Liver (tissue), 3 donors: ENCODE results near the gene KRT6B.

Experiments
- EGR1 ChIP-seq, 2 donors: IDR thresholded peaks; 2 replicates each; pipeline ENCODE4 v1.6.1; 2016 to 2018; ENCODE audit warnings: antibody characterized with exemption in 2 of 2, low read depth in 2 of 2
- FOXA2 ChIP-seq: IDR thresholded peaks from 2 replicates; pipeline ENCODE4 v1.6.1; 2016; ENCODE audit warnings: antibody characterized with exemption
- HNF4A ChIP-seq, 2 donors: conservative IDR thresholded peaks; 2 replicates each; pipeline ENCODE4 v1.6.1; 2016; ENCODE audit warnings: antibody characterized with exemption in 2 of 2, mild to moderate bottlenecking in 2 of 2
- JUND ChIP-seq, 2 donors: IDR thresholded peaks; 2 replicates each; pipeline ENCODE4 v1.6.1; 2016; ENCODE audit warnings: antibody characterized with exemption in 2 of 2
- NR2F2 ChIP-seq: IDR thresholded peaks from 2 replicates; pipeline ENCODE4 v1.6.1; 2016; ENCODE audit warnings: antibody characterized with exemption
- RAD21 ChIP-seq, 2 donors: IDR thresholded peaks; 2 replicates each; pipeline ENCODE4 v1.6.1; 2016; ENCODE audit warnings: antibody characterized with exemption in 2 of 2, mild to moderate bottlenecking in 2 of 2
- SP1 ChIP-seq: IDR thresholded peaks from 2 replicates; pipeline ENCODE4 v1.6.1; 2018; ENCODE audit warnings: antibody characterized with exemption, mild to moderate bottlenecking
- TAF1 ChIP-seq: conservative IDR thresholded peaks from 2 replicates; pipeline ENCODE4 v1.6.1; 2016; ENCODE audit warnings: antibody characterized with exemption, mild to moderate bottlenecking
- YY1 ChIP-seq: IDR thresholded peaks from 2 replicates; pipeline ENCODE4 v1.6.1; 2016; ENCODE audit warnings: antibody characterized with exemption, mild to moderate bottlenecking
- TF ChIP-seq, protein P1 (sequence below): IDR thresholded peaks from 2 replicates; pipeline ENCODE4 v1.6.1; 2016; ENCODE audit warnings: antibody characterized with exemption
- TF ChIP-seq, protein P2 (sequence below): fragments of 150-350 bp; IDR thresholded peaks from 2 replicates; pipeline ENCODE4 v1.5.1; 2017; ENCODE audit warnings: improper control_type of control experiment, low read depth, low read length; ENCODE audit not compliant: missing input control
- TF ChIP-seq, protein P3 (sequence below): IDR thresholded peaks from 2 replicates; pipeline ENCODE4 v1.6.1; 2016; ENCODE audit warnings: antibody characterized with exemption
- TF ChIP-seq, protein P4 (sequence below): IDR thresholded peaks from 2 replicates; pipeline ENCODE4 v1.6.1; 2016; ENCODE audit warnings: antibody characterized with exemption, mild to moderate bottlenecking
- TF ChIP-seq, protein P5 (sequence below): IDR thresholded peaks from 2 replicates; pipeline ENCODE4 v1.6.1; 2016; ENCODE audit warnings: antibody characterized with exemption
- donor health status: healthy.
- donor health status: healthy.

DNA sequence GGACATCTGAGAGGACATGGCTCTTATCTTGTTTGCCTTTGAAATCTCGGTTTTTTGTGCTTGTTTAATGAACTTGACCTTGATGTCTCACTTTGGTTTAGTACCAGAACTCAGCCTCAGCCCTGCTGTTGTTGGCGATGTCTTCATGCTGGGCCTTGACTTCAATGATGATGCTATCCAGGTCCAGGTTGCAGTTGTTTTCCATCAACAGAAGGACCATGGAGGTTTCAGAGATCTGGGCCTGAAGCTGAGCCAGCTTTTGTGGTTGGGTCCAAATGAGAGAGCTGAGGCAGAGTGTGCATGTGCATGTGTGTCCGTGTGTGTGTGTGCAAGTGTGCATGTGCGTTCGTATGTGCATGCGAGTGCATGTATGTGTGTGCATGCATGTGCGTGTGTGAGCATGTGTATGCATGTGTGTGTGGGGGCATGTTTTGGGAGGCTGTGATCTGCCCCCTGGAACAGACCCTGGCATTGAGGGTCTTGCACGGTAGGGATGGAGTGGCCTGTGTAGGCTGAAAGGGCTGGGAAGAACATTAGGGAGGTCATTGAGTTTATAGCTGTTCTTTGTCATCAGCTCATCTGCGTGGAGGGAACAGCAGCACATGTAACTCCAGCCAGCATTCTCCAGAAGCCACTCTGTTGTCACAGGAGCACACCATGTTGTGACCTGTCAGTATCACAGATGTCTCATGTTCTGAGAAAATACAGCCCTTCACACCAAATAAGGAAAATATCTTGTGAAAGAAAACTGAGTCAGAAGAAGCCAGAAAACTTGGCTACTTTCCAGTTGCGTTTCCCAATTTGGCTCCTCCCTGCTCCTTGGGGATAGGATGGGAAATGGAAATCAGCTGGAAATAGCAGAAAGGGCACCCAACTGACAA is 35.8 kb downstream of the KRT6B start:
- TF ChIP-seq, protein P1, sequence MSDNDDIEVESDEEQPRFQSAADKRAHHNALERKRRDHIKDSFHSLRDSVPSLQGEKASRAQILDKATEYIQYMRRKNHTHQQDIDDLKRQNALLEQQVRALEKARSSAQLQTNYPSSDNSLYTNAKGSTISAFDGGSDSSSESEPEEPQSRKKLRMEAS, result no peak
- TF ChIP-seq, protein P2, sequence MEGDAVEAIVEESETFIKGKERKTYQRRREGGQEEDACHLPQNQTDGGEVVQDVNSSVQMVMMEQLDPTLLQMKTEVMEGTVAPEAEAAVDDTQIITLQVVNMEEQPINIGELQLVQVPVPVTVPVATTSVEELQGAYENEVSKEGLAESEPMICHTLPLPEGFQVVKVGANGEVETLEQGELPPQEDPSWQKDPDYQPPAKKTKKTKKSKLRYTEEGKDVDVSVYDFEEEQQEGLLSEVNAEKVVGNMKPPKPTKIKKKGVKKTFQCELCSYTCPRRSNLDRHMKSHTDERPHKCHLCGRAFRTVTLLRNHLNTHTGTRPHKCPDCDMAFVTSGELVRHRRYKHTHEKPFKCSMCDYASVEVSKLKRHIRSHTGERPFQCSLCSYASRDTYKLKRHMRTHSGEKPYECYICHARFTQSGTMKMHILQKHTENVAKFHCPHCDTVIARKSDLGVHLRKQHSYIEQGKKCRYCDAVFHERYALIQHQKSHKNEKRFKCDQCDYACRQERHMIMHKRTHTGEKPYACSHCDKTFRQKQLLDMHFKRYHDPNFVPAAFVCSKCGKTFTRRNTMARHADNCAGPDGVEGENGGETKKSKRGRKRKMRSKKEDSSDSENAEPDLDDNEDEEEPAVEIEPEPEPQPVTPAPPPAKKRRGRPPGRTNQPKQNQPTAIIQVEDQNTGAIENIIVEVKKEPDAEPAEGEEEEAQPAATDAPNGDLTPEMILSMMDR, result no peak
- TF ChIP-seq, protein P3, sequence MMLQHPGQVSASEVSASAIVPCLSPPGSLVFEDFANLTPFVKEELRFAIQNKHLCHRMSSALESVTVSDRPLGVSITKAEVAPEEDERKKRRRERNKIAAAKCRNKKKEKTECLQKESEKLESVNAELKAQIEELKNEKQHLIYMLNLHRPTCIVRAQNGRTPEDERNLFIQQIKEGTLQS, result no peak
- TF ChIP-seq TAF1 (no peak), JUND (IDR thresholded peaks at IDR 0.05) (no peak), YY1 (no peak), SP1 (no peak), EGR1 (IDR thresholded peaks at IDR 0.05; ENCODE audit: low read depth in 2 of 2) (no peak), NR2F2 (peak; percentile 51), FOXA2 (no peak), RAD21 (IDR thresholded peaks at IDR 0.05) (no peak), HNF4A (conservative IDR thresholded peaks at IDR 0.05) (no peak)
- TF ChIP-seq, protein P4, sequence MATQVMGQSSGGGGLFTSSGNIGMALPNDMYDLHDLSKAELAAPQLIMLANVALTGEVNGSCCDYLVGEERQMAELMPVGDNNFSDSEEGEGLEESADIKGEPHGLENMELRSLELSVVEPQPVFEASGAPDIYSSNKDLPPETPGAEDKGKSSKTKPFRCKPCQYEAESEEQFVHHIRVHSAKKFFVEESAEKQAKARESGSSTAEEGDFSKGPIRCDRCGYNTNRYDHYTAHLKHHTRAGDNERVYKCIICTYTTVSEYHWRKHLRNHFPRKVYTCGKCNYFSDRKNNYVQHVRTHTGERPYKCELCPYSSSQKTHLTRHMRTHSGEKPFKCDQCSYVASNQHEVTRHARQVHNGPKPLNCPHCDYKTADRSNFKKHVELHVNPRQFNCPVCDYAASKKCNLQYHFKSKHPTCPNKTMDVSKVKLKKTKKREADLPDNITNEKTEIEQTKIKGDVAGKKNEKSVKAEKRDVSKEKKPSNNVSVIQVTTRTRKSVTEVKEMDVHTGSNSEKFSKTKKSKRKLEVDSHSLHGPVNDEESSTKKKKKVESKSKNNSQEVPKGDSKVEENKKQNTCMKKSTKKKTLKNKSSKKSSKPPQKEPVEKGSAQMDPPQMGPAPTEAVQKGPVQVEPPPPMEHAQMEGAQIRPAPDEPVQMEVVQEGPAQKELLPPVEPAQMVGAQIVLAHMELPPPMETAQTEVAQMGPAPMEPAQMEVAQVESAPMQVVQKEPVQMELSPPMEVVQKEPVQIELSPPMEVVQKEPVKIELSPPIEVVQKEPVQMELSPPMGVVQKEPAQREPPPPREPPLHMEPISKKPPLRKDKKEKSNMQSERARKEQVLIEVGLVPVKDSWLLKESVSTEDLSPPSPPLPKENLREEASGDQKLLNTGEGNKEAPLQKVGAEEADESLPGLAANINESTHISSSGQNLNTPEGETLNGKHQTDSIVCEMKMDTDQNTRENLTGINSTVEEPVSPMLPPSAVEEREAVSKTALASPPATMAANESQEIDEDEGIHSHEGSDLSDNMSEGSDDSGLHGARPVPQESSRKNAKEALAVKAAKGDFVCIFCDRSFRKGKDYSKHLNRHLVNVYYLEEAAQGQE, result no peak
- TF ChIP-seq, protein P5, sequence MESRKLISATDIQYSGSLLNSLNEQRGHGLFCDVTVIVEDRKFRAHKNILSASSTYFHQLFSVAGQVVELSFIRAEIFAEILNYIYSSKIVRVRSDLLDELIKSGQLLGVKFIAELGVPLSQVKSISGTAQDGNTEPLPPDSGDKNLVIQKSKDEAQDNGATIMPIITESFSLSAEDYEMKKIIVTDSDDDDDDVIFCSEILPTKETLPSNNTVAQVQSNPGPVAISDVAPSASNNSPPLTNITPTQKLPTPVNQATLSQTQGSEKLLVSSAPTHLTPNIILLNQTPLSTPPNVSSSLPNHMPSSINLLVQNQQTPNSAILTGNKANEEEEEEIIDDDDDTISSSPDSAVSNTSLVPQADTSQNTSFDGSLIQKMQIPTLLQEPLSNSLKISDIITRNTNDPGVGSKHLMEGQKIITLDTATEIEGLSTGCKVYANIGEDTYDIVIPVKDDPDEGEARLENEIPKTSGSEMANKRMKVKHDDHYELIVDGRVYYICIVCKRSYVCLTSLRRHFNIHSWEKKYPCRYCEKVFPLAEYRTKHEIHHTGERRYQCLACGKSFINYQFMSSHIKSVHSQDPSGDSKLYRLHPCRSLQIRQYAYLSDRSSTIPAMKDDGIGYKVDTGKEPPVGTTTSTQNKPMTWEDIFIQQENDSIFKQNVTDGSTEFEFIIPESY, result no peak
